Medulla oblongata (tissue), 1 donor: ENCODE data around the gene CLCNKB.
A peak's percentile ranks its signal among the peaks of the same experiment; 100 is the strongest.
"Not testable (repeated sequence)": the region's sequence is repeated elsewhere in the genome, so short reads cannot be mapped to it uniquely, and the experiment has no call there.

ENCODE experiments used
- DNase-seq: peaks from one replicate; pipeline ENCODE4 v3.0.0-alpha.2; 2015; ENCODE audit errors: extremely low spot score

The CLCNKB gene

GRCh38 chr1:16061266-16061665, 17.7 kb downstream of the CLCNKB start:
- no peak for DNase-seq

GRCh38 chr1:16061989-16062686, 18.6 kb downstream of the CLCNKB start:
- DNase-seq: not testable (repeated sequence)

- not testable (repeated sequence) for DNase-seq
Observed at GRCh38 chr1:16062687-16063075, 19.1 kb downstream of the CLCNKB start.

- DNase-seq: no peak
Observed at GRCh38 chr1:16063226-16063829, 19.7 kb downstream of the CLCNKB start.

GRCh38 chr1:16063921-16064320, 20.3 kb downstream of the CLCNKB start:
- no peak for DNase-seq

- DNase-seq: peak; percentile 32
Observed at GRCh38 chr1:16064536-16065268, 21.1 kb downstream of the CLCNKB start.

- no peak for DNase-seq
Observed at GRCh38 chr1:16065269-16065576, 21.6 kb downstream of the CLCNKB start.

- DNase-seq: no peak
Observed at GRCh38 chr1:16066245-16066644, 22.7 kb downstream of the CLCNKB start.

GRCh38 chr1:16067127-16067768, 23.7 kb downstream of the CLCNKB start:
- no peak for DNase-seq

- DNase-seq: no peak
Observed at GRCh38 chr1:16067933-16068332, 24.4 kb downstream of the CLCNKB start.

- peak; percentile 74 for DNase-seq
Observed at GRCh38 chr1:16068356-16069270, 25.0 kb downstream of the CLCNKB start.

- no peak for DNase-seq
Observed at GRCh38 chr1:16070640-16071355, 27.2 kb downstream of the CLCNKB start.

GRCh38 chr1:16071614-16072013, 28.0 kb downstream of the CLCNKB start:
- DNase-seq: no peak

GRCh38 chr1:16072095-16072494, 28.5 kb downstream of the CLCNKB start:
- no peak for DNase-seq

GRCh38 chr1:16072616-16073484, 29.3 kb downstream of the CLCNKB start:
- no peak for DNase-seq

GRCh38 chr1:16073490-16074119, 30.0 kb downstream of the CLCNKB start, which contains the start of gene FAM131C:
Gene FAM131C, minus strand, starts transcription at chr1:16073651. Its CDS starts 209 bp downstream, at chr1:16073442.
- DNase-seq: no peak

- no peak for DNase-seq
Observed at GRCh38 chr1:16074217-16074616, 30.6 kb downstream of the CLCNKB start.

- DNase-seq: peak; percentile 67
Observed at GRCh38 chr1:16075337-16076030, 31.9 kb downstream of the CLCNKB start.
